DND-41 (cell line): ENCODE results near the gene TMEM150A.

Source experiments
- CTCF ChIP-seq: IDR thresholded peaks from 2 replicates; pipeline ENCODE4 v1.5.1; 2012; ENCODE audit warnings: borderline replicate concordance, low read length, moderate library complexity, mild to moderate bottlenecking; ENCODE audit not compliant: poor library complexity, severe bottlenecking; ENCODE audit errors: extremely low read depth
- EZH2 ChIP-seq: IDR thresholded peaks from 3 replicates; pipeline ENCODE4 v1.6.1; 2012; ENCODE audit warnings: borderline replicate concordance, low read depth, mild to moderate bottlenecking, moderate library complexity, low read length, inconsistent platforms; ENCODE audit not compliant: severe bottlenecking

DNA sequence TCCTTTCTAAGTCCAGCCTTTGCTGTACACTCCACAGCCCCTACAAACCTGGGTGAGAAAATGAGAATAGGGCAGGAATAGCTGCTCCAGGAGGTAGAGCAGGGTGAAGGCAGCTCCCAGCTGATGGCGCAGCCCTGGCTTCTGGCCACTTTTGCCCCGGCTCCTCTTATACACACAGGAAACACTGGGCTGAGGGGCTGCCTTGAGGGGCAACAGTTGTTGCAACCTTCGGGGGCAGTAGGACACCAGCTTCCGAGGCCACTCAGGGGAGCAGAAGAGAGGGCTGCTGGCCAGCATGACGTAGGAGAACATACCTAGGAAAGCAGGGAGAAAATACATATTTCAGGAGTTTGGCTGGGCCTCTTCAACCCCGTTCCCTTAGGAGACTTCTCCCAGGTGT is 49.3 kb downstream of the TMEM150A start:
- TF ChIP-seq CTCF (no peak), EZH2 (no peak)
